ENCODE data around the gene SLC16A9. TPM values are rescaled to one million over a fixed set of nuclear protein-coding genes. Genes with fewer than 3 reads are reported as not detected.

Gene SLC16A9
- total RNA-seq, 4 donors from 2014 or later = 0.33 to 0.86 (median 0.45) TPM; not detected in 1

GRCh38 chr10:59684006-59684405, 25.6 kb downstream of the SLC16A9 start:
- H3K36me3 ChIP-seq = no peaks in the 10 kb centered on the region
- TF ChIP-seq, protein P1, sequence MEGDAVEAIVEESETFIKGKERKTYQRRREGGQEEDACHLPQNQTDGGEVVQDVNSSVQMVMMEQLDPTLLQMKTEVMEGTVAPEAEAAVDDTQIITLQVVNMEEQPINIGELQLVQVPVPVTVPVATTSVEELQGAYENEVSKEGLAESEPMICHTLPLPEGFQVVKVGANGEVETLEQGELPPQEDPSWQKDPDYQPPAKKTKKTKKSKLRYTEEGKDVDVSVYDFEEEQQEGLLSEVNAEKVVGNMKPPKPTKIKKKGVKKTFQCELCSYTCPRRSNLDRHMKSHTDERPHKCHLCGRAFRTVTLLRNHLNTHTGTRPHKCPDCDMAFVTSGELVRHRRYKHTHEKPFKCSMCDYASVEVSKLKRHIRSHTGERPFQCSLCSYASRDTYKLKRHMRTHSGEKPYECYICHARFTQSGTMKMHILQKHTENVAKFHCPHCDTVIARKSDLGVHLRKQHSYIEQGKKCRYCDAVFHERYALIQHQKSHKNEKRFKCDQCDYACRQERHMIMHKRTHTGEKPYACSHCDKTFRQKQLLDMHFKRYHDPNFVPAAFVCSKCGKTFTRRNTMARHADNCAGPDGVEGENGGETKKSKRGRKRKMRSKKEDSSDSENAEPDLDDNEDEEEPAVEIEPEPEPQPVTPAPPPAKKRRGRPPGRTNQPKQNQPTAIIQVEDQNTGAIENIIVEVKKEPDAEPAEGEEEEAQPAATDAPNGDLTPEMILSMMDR (IDR thresholded peaks at IDR 0.05) = no peak
- TF ChIP-seq POLR2AphosphoS5 (IDR thresholded peaks at IDR 0.05) = no peak
- no peak for TF ChIP-seq POLR2A (IDR thresholded peaks at IDR 0.05; ENCODE audit: low read depth)
- no peak for TF ChIP-seq EP300 (IDR thresholded peaks at IDR 0.05)
- no peaks in the 10 kb centered on the region for H3K4me1 ChIP-seq
- no peak overlapping the region for H3K4me3 ChIP-seq
- DNase-seq (ENCODE audit: extremely low spot score) = no peak
- no peak overlapping the region for H3K27ac ChIP-seq (replicated peaks in 1 of 4)
- no peaks in the 10 kb centered on the region for H3K9me3 ChIP-seq
- no peaks in the 10 kb centered on the region for H3K27me3 ChIP-seq
- 90% methylated on average over 5 of the region's 5 CpGs for WGBS
- intact Hi-C loops (cut with DNase I) = no loop called here

- intact Hi-C loops (cut with DNase I) = no loop called here
- no peaks in the 10 kb centered on the region for H3K9me3 ChIP-seq
- no peak overlapping the region for H3K4me3 ChIP-seq
- 97% methylated on average over 2 of the region's 2 CpGs for WGBS
- DNase-seq (ENCODE audit: extremely low spot score) = no peak
- no peaks in the 10 kb centered on the region for H3K4me1 ChIP-seq
- no peaks in the 10 kb centered on the region for H3K36me3 ChIP-seq
- H3K27me3 ChIP-seq = no peaks in the 10 kb centered on the region
- no peak overlapping the region for H3K27ac ChIP-seq (replicated peaks in 1 of 4)
- TF ChIP-seq POLR2AphosphoS5 (IDR thresholded peaks at IDR 0.05) (no peak), EP300 (IDR thresholded peaks at IDR 0.05) (no peak), POLR2A (IDR thresholded peaks at IDR 0.05; ENCODE audit: low read depth) (no peak)
- TF ChIP-seq, protein P1 (IDR thresholded peaks at IDR 0.05) = no peak
Measured at GRCh38 chr10:59682986-59683937, 26.4 kb downstream of the SLC16A9 start.

- 84% methylated on average over 1 of the region's 1 CpG for WGBS
- Histone ChIP-seq H3K4me1 (no peaks in the 10 kb centered on the region), H3K27ac (replicated peaks in 1 of 4) (no peak overlapping the region), H3K36me3 (no peaks in the 10 kb centered on the region), H3K4me3 (no peak overlapping the region), H3K9me3 (no peaks in the 10 kb centered on the region), H3K27me3 (no peaks in the 10 kb centered on the region)
- TF ChIP-seq, protein P1 (IDR thresholded peaks at IDR 0.05) = no peak
- TF ChIP-seq POLR2AphosphoS5 (IDR thresholded peaks at IDR 0.05) (no peak), POLR2A (IDR thresholded peaks at IDR 0.05; ENCODE audit: low read depth) (no peak), EP300 (IDR thresholded peaks at IDR 0.05) (no peak)
- DNase-seq (ENCODE audit: extremely low spot score) = no peak
- intact Hi-C loops (cut with DNase I) = no loop called here
Measured at GRCh38 chr10:59680199-59680598, 29.5 kb downstream of the SLC16A9 start.

DNA sequence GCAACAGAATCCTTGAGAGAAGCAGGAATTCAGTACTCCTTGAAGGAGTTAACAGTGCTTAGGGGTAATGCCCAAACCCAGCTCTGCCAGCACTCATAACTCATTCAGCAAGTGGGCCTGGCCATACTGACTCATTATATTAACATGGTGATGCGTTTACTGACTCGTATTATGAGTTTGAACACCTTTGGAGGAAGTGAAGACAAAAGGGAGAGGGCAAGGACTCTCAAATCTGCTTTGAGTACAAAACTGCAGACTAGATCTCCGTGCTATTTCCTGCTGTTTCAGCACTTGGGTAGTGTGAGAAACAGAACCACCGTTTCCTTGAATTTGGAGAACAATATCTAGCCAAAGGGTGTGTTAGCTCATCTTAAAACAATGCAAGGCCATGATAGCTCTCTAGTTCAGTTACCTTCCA, 30.8 kb downstream of the SLC16A9 start:
- H3K4me3 ChIP-seq = no peak overlapping the region
- no peak for DNase-seq (ENCODE audit: extremely low spot score)
- 50% methylated on average over 4 of the region's 4 CpGs for WGBS
- TF ChIP-seq, protein P1 (IDR thresholded peaks at IDR 0.05) = no peak
- TF ChIP-seq POLR2A (IDR thresholded peaks at IDR 0.05; ENCODE audit: low read depth) (no peak), POLR2AphosphoS5 (IDR thresholded peaks at IDR 0.05) (no peak), EP300 (IDR thresholded peaks at IDR 0.05) (no peak)
- H3K4me1 ChIP-seq = no peaks in the 10 kb centered on the region
- H3K27ac ChIP-seq (replicated peaks in 1 of 4) = no peak overlapping the region
- no peaks in the 10 kb centered on the region for H3K36me3 ChIP-seq
- intact Hi-C loops (cut with DNase I) = no loop called here
- H3K27me3 ChIP-seq = no peaks in the 10 kb centered on the region
- no peaks in the 10 kb centered on the region for H3K9me3 ChIP-seq

Measured in esophagus muscularis mucosa (tissue), 4 donors.